K562 (cell line): ENCODE data around the gene ITGB1BP2.

Source experiments
- ARNT ChIP-seq, 2 experiments: fragments of 450-650 bp; IDR thresholded peaks; 2 replicates each; pipeline ENCODE4 v1.6.1; 2016; ENCODE audit warnings: mild to moderate bottlenecking in 1 of 2
- GABPB1 ChIP-seq: sonication (generic); formaldehyde crosslinking; IDR thresholded peaks from 2 replicates; pipeline ENCODE4 v1.8.0; 2022; ENCODE audit warnings: mild to moderate bottlenecking, missing genetic modification reagents
- KHSRP ChIP-seq: fragments of 450-650 bp; IDR thresholded peaks from 2 replicates; pipeline ENCODE4 v1.6.1; 2017
- POLR2A ChIP-seq: fragments of 450-650 bp; conservative IDR thresholded peaks from 2 replicates; pipeline ENCODE4 v1.6.1; 2016
- POLR2AphosphoS5 ChIP-seq: IDR thresholded peaks from 2 replicates; pipeline ENCODE4 v1.6.1; 2011; ENCODE audit warnings: mild to moderate bottlenecking, low read depth, low read length, moderate library complexity; ENCODE audit not compliant: control insufficient read depth, insufficient read depth
- SMARCE1 ChIP-seq: fragments of 450-650 bp; IDR thresholded peaks from 2 replicates; pipeline ENCODE4 v1.7.1; 2016; ENCODE audit warnings: mild to moderate bottlenecking
- SREBF2 ChIP-seq: sonication (generic); formaldehyde crosslinking; IDR thresholded peaks from 2 replicates; pipeline ENCODE4 v1.4.0; 2020; ENCODE audit warnings: mild to moderate bottlenecking, missing genetic modification reagents
- SRF ChIP-seq, 2 experiments: fragments of 250-450, 450-650 bp in 1 of 2; sonication (Bioruptor Pico) in 1 of 2; sonication (generic) in 1 of 2; formaldehyde crosslinking; IDR thresholded peaks; 2 replicates each; pipeline versions ENCODE4 v1.5.0 to v1.5.1; 2020 to 2022; ENCODE audit warnings: mild to moderate bottlenecking in 1 of 2, missing genetic modification reagents in 1 of 2
- ZBED1 ChIP-seq: IDR thresholded peaks from 2 replicates; pipeline ENCODE4 v1.6.1; 2014
- ZNF24 ChIP-seq: fragments of 450-650 bp; IDR thresholded peaks from 2 replicates; pipeline ENCODE4 v1.6.1; 2016
- TF ChIP-seq, protein P1 (sequence below): fragments of 200-800 bp; sonication (Bioruptor generic); IDR thresholded peaks from 2 replicates; pipeline ENCODE4 v1.6.1; 2017; ENCODE audit warnings: missing genetic modification characterization, missing compliant biosample characterization

DNA sequence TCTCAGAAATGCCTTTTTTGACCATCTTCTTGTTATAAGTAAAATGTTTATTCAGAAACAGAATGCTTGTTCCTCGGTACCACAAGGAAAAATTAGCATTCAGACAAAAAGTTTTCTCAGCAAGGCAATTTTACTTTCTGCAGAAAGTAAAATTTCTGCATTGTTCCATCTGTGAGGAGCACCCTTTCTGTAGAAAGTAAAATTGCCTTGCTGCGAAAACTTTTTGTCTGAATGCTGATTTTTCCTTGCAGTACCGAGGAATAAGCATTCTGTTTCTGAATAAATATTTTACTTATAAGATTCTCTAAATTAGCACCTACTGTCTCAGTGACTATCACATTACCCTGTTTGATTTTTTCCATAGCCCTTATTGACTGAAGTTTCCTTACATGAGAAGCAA lies 24.8 kb downstream of the ITGB1BP2 start:
- TF ChIP-seq GABPB1 (no peak), SRF (CRISPR knock-in tag; IDR thresholded peaks at IDR 0.05) (no peak), POLR2AphosphoS5 (no peak), POLR2A (no peak), SREBF2 (no peak), ZNF24 (no peak), SMARCE1 (no peak), ARNT (IDR thresholded peaks at IDR 0.05) (no peak), KHSRP (no peak), ZBED1 (no peak)
- TF ChIP-seq, protein P1, sequence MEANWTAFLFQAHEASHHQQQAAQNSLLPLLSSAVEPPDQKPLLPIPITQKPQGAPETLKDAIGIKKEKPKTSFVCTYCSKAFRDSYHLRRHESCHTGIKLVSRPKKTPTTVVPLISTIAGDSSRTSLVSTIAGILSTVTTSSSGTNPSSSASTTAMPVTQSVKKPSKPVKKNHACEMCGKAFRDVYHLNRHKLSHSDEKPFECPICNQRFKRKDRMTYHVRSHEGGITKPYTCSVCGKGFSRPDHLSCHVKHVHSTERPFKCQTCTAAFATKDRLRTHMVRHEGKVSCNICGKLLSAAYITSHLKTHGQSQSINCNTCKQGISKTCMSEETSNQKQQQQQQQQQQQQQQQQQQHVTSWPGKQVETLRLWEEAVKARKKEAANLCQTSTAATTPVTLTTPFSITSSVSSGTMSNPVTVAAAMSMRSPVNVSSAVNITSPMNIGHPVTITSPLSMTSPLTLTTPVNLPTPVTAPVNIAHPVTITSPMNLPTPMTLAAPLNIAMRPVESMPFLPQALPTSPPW (CRISPR knock-in tag), result no peak
